ENCODE data around the gene PRKCB. TPM values are rescaled to one million over a fixed set of nuclear protein-coding genes. Genes with fewer than 3 reads are reported as not detected.

PRKCB gene
- total RNA-seq, 3 donors from 2014 or later: 1.3 to 5.3 (median 4.7) TPM

DNA sequence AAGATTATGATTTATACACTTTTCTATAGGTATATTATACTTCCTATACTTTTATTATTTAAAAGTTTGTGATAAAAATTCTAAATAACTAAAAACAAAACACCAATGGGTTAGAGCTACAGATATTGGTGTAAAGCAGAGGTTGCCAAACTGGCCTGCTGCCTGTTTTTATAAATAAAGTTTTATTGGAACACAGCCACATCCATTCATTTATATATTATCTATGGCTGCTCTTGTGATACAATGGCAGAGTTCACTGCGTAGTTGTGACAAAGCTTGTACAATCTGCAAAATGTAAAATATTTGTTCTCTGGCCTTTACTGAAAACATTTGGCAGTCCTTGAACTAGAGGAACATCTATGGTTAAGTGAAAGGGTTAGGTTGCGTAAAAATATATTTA lies 208.7 kb downstream of the PRKCB start:
- no peaks in the 10 kb centered on the region for H3K4me1 ChIP-seq
- TF ChIP-seq, protein P1, sequence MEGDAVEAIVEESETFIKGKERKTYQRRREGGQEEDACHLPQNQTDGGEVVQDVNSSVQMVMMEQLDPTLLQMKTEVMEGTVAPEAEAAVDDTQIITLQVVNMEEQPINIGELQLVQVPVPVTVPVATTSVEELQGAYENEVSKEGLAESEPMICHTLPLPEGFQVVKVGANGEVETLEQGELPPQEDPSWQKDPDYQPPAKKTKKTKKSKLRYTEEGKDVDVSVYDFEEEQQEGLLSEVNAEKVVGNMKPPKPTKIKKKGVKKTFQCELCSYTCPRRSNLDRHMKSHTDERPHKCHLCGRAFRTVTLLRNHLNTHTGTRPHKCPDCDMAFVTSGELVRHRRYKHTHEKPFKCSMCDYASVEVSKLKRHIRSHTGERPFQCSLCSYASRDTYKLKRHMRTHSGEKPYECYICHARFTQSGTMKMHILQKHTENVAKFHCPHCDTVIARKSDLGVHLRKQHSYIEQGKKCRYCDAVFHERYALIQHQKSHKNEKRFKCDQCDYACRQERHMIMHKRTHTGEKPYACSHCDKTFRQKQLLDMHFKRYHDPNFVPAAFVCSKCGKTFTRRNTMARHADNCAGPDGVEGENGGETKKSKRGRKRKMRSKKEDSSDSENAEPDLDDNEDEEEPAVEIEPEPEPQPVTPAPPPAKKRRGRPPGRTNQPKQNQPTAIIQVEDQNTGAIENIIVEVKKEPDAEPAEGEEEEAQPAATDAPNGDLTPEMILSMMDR (IDR thresholded peaks at IDR 0.05): no peak
- TF ChIP-seq POLR2AphosphoS5 (IDR thresholded peaks at IDR 0.05) (no peak), POLR2A (IDR thresholded peaks at IDR 0.05) (no peak)
- no peaks in the 10 kb centered on the region for H3K9me3 ChIP-seq
- H3K27ac ChIP-seq: no peak overlapping the region
- no peaks in the 10 kb centered on the region for H3K36me3 ChIP-seq
- H3K4me3 ChIP-seq: no peak overlapping the region
- no peak for DNase-seq (ENCODE audit: low spot score in 2 of 2)
- peaks cover 0 to 4% of the 10 kb centered on the region in 2 donors for H3K27me3 ChIP-seq
- intact Hi-C loops (cut with DNase I; ENCODE audit: low total_unique reads): no loop called here

DNA sequence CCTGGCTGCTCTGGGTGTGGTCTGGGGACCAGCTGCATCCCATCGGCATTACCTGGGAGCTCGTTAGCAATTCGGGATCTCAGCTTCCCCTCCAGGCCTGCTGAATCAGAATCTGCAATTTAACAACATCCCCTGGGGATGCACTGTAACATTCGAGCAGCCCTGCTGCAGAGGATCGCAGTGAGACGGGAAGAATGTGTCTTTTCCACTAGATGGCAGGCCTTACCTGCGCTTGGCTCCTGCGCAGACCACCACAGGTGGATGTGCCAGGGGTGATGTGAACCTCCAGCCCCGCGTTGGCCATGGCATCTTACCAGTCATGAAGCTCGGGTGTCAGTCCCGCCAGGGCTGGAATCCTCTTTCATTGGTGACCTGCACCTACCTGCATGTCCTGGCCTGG lies 209.9 kb downstream of the PRKCB start:
- no peak for TF ChIP-seq POLR2AphosphoS5 (IDR thresholded peaks at IDR 0.05)
- TF ChIP-seq POLR2A (IDR thresholded peaks at IDR 0.05): no peak
- TF ChIP-seq, protein P1 (IDR thresholded peaks at IDR 0.05): no peak
- no peak overlapping the region for H3K27ac ChIP-seq
- H3K36me3 ChIP-seq: no peaks in the 10 kb centered on the region
- H3K9me3 ChIP-seq: no peaks in the 10 kb centered on the region
- DNase-seq (ENCODE audit: low spot score in 2 of 2): no peak
- no peak overlapping the region for H3K4me3 ChIP-seq
- no peaks in the 10 kb centered on the region for H3K4me1 ChIP-seq
- no peaks in the 10 kb centered on the region for H3K27me3 ChIP-seq
- intact Hi-C loops (cut with DNase I; ENCODE audit: low total_unique reads): no loop called here

DNA sequence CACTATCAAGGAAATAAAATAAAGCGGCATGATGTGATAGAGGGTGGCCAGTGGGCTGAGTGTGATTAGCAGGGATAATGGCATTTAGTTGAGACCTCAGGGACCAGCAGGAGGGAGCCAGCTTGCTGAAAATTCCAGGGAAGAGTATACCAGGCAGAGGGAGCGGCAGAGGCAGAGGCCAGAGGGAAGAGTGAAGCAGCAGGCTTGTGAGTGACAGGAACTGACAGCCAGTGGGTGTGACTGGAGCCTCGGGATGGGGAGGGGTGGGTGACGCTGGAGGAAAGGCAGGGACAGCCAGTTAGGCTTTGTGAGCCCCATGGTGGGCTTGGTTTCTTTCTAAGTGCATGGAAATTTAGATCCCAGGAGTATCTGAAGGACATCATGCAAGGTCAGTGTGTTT lies 210.7 kb downstream of the PRKCB start:
- intact Hi-C loops (cut with DNase I; ENCODE audit: low total_unique reads): no loop called here
- Histone ChIP-seq H3K9me3 (no peaks in the 10 kb centered on the region), H3K36me3 (no peaks in the 10 kb centered on the region), H3K27me3 (no peaks in the 10 kb centered on the region), H3K27ac (no peak overlapping the region), H3K4me3 (no peak overlapping the region), H3K4me1 (no peaks in the 10 kb centered on the region)
- TF ChIP-seq POLR2AphosphoS5 (IDR thresholded peaks at IDR 0.05): no peak
- TF ChIP-seq POLR2A (IDR thresholded peaks at IDR 0.05): no peak
- TF ChIP-seq, protein P1 (IDR thresholded peaks at IDR 0.05): no peak
- no peak for DNase-seq (ENCODE audit: low spot score in 2 of 2)

DNA sequence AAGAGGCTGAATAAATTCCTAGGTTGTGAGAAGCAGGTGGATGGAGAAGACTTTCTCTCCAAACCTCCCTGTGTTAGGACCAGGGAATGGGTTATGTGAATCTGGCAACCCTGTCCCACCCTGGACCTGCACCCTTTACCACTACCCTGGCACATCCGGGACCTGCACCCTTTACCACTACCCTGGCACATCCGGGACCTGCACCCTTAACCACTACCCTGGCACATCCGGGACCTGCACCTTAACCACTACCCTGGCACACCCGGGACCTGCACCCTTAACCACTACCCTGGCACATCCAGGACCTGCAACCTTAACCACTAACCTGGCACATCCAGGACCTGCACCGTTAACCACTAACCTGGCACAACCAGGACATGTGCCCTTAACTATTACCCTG lies 213.3 kb downstream of the PRKCB start:
- TF ChIP-seq POLR2AphosphoS5 (IDR thresholded peaks at IDR 0.05) (no peak), POLR2A (IDR thresholded peaks at IDR 0.05) (no peak)
- TF ChIP-seq, protein P1 (IDR thresholded peaks at IDR 0.05): no peak
- H3K4me3 ChIP-seq: no peak overlapping the region
- no peak for DNase-seq (ENCODE audit: low spot score in 2 of 2)
- no peaks in the 10 kb centered on the region for H3K27me3 ChIP-seq
- H3K9me3 ChIP-seq: no peaks in the 10 kb centered on the region
- no peaks in the 10 kb centered on the region for H3K4me1 ChIP-seq
- no peak overlapping the region for H3K27ac ChIP-seq
- intact Hi-C loops (cut with DNase I; ENCODE audit: low total_unique reads): no loop called here
- H3K36me3 ChIP-seq: no peaks in the 10 kb centered on the region

DNA sequence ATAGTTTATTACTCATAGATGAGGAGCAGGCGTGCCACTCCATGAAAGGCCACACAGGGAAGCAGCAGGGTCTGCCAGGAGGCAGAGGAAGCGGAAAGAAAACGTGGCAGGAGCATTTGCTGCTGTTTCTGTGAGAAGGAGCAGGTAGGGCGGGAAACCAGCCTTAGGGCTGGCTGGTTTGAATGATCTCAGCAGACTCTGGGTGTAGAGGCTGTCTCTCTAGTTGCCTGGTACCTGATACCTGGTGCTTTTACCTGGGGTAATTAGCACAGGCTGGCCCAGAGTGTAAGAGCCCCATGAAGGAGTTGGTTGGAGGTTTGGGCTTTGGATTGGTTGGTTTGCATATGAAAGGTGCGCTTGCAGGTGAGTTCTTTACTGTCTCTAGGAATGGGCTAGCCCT lies 215.3 kb downstream of the PRKCB start:
- TF ChIP-seq POLR2AphosphoS5 (IDR thresholded peaks at IDR 0.05): no peak
- TF ChIP-seq, protein P1 (IDR thresholded peaks at IDR 0.05): no peak
- TF ChIP-seq POLR2A (IDR thresholded peaks at IDR 0.05): no peak
- no peaks in the 10 kb centered on the region for H3K9me3 ChIP-seq
- H3K27ac ChIP-seq: no peak overlapping the region
- intact Hi-C loops (cut with DNase I; ENCODE audit: low total_unique reads): no loop called here
- H3K36me3 ChIP-seq: no peaks in the 10 kb centered on the region
- H3K4me3 ChIP-seq: no peak overlapping the region
- no peak for DNase-seq (ENCODE audit: low spot score in 2 of 2)
- H3K27me3 ChIP-seq: peaks cover 0 to 15% of the 10 kb centered on the region in 2 donors
- no peaks in the 10 kb centered on the region for H3K4me1 ChIP-seq
